Spleen (tissue), 7 donors: ENCODE measurements around the gene SLFN12.
A peak's percentile ranks its signal among the peaks of the same experiment; 100 is the strongest.

Source experiments
- CTCF ChIP-seq, 11 experiments: fragments of 200-600 bp in 7 of 11; fragments of 450-650 bp in 4 of 11; sonication (generic) in 4 of 11; IDR thresholded peaks in 8 of 11; conservative IDR thresholded peaks in 3 of 11; 1 replicate in 7 of 11; 2 replicates in 4 of 11; pipeline versions ENCODE4 v1.4.0 to v1.8.0; 2016 to 2021; ENCODE audit warnings: antibody characterized with exemption in 11 of 11, inconsistent platforms in 4 of 11, mild to moderate bottlenecking in 1 of 11
- POLR2A ChIP-seq, 3 donors: fragments of 450-650 bp; IDR thresholded peaks; one replicate each; pipeline ENCODE4 v1.5.1; 2017; ENCODE audit warnings: antibody characterized with exemption in 3 of 3, mild to moderate bottlenecking in 1 of 3
- POLR2AphosphoS5 ChIP-seq, 3 donors: sonication (generic); formaldehyde crosslinking; IDR thresholded peaks; one replicate each; pipeline ENCODE4 v1.5.1; 2017; ENCODE audit warnings: antibody characterized with exemption in 3 of 3
- donor health status: DM: no; HTN: no; CAD: no; lungs with moderate emphysema.
- donor health status: DM: no; HTN: no; CAD: no.
- donor health status: DM: no; HTN: no; CAD: no.

GRCh38 chr17:35433075-35433894 is 985 bp upstream of the SLFN12 start:
- TF ChIP-seq CTCF (IDR thresholded peaks at IDR 0.05 in 8 of 11, conservative IDR thresholded peaks at IDR 0.05 in 3 of 11) = peak in 1 of 11 experiments; percentile 20
- TF ChIP-seq POLR2A (IDR thresholded peaks at IDR 0.05) = no peak
- TF ChIP-seq POLR2AphosphoS5 (IDR thresholded peaks at IDR 0.05) = no peak
